IPS DF 6.9 (cell line): ENCODE measurements around the gene SETD2.

Experiments used
- DNase-seq: peaks from one replicate; pipeline ENCODE4 v3.0.0-alpha.2; 2013; ENCODE audit warnings: low read depth, low spot score
- H3K27ac ChIP-seq: one replicate; pipeline ENCODE4 v1.5.1; 2013; ENCODE audit warnings: low read length, control low read depth
- H3K27me3 ChIP-seq: 2 replicates; pipeline ENCODE4 v1.6.1; 2013; ENCODE audit warnings: mild to moderate bottlenecking, low read length; ENCODE audit not compliant: control insufficient read depth, insufficient read depth
- H3K36me3 ChIP-seq: 2 replicates; pipeline ENCODE4 v1.6.1; 2013; ENCODE audit warnings: low read length; ENCODE audit not compliant: control insufficient read depth, insufficient read depth
- H3K4me1 ChIP-seq: 2 replicates; pipeline ENCODE4 v1.6.1; 2013; ENCODE audit warnings: low read length; ENCODE audit not compliant: control insufficient read depth, insufficient read depth
- H3K4me3 ChIP-seq: 2 replicates; pipeline ENCODE4 v1.5.1; 2013; ENCODE audit warnings: mild to moderate bottlenecking, low read length
- H3K9me3 ChIP-seq: 2 replicates; pipeline ENCODE4 v1.6.1; 2013; ENCODE audit warnings: low read length, inconsistent platforms; ENCODE audit not compliant: control insufficient read depth, insufficient read depth
- WGBS: extraction: QIAGEN DNeasy Blood & Tissue Kit; methylation state at CpG from one replicate; pipeline ENCODE4 v1.1.7; 2013; ENCODE audit warnings: mixed read lengths, missing lambda C conversion rate; ENCODE audit not compliant: insufficient read length, insufficient coverage; 5-methylcytosine and 5-hydroxymethylcytosine counted together

The SETD2 gene

GRCh38 chr3:46992231-46992630 lies 171.7 kb downstream of the SETD2 start:
- 0 out of 2 replicates have a peak, but pooled peaks cover 7% of the 10 kb centered on the region for H3K36me3 ChIP-seq
- no peak overlapping the region for H3K27ac ChIP-seq
- WGBS: no CpG with 5 or more reads among the region's 9 CpGs
- H3K9me3 ChIP-seq: no peaks in the 10 kb centered on the region
- H3K4me1 ChIP-seq: peaks cover 14% of the 10 kb centered on the region
- no peak for DNase-seq
- no peak overlapping the region for H3K4me3 ChIP-seq
- no peaks in the 10 kb centered on the region for H3K27me3 ChIP-seq

- Histone ChIP-seq H3K36me3 (0 out of 2 replicates have a peak, but pooled peaks cover 7% of the 10 kb centered on the region), H3K4me3 (no peak overlapping the region), H3K27ac (no peak overlapping the region), H3K4me1 (peaks cover 17% of the 10 kb centered on the region), H3K27me3 (no peaks in the 10 kb centered on the region), H3K9me3 (no peaks in the 10 kb centered on the region)
- DNase-seq: no peak
- WGBS: no CpG with 5 or more reads among the region's 16 CpGs
Observed at GRCh38 chr3:46991406-46992165, 172.3 kb downstream of the SETD2 start.

DNA sequence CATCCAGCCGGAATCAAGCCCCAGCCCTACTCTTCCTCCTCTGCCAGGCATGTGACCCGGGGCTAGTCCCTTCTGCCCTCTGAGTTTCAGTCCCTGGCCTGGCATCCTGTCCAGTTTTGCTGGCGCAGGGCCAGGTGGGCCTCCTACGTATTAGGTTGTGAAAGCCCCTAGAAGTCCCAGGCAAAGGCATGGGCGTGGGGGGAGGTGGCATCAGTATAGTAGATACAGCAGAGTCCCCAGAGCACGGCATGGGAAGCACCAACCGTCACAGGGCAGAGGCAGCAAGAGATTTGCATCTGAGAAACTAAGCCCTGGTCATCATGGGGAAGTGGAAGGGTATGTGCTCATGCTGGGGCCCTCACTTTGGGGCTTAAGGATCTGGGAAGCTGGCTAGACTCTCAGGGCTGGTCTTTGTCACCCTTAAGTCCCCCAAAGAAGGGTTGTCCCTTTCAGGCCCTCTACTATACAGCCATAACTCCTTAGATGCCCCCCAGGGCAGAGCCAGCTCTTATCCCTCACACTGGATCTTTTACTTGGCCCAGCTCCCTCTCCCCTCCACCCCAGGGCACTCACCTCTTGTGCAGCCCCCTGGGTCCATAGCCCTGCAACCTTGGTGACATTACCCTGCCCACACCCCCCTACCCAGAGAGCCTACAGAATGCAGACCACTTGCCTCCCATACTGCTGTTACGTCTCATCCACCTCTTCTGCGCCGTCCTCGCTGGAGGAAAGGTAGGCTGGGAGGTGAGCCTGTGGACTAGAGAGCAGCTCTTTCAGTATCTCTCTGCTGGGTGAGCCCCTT lies 173.1 kb downstream of the SETD2 start:
- no peak overlapping the region for H3K27ac ChIP-seq
- WGBS: no CpG with 5 or more reads among the region's 11 CpGs
- H3K4me3 ChIP-seq: no peak overlapping the region
- H3K9me3 ChIP-seq: no peaks in the 10 kb centered on the region
- no peak for DNase-seq
- H3K27me3 ChIP-seq: no peaks in the 10 kb centered on the region
- 0 out of 2 replicates have a peak, but pooled peaks cover 7% of the 10 kb centered on the region for H3K36me3 ChIP-seq
- H3K4me1 ChIP-seq: peaks cover 17% of the 10 kb centered on the region

DNA sequence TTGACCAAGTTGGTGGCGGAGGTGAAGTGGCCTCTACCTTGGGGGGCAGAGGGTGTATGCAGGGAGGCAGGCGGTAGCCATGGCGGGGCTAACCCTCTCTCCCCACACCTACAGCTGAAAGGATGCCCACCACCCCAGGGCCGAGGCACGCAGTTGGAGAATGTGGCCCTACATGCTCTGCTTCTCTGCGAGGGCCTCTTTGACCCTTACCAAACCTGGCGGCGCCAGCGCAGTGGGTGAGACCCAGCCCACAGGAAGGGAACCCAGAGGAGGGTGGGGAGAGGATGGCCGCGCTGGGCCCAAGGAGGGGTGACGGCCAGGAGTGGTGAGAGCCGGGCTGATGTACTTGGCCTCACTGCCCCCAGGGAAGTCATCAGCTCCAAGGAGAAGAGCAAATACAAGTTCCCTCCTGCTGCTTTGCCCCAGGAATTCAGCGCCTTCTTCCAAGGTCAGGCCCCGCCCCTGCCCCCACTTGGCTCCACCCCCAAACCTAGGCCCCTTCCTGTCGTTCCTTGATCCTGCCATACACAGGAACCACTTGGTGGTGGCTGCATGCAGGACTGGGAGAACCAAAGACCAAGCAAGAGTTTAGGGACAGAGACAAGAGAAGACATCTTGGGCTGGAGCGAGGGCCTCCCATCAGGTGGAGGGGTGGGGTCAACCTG lies 174.6 kb downstream of the SETD2 start:
- H3K36me3 ChIP-seq: 0 out of 2 replicates have a peak, but pooled peaks cover 7% of the 10 kb centered on the region
- H3K4me1 ChIP-seq: peaks cover 17% of the 10 kb centered on the region
- no peak for DNase-seq
- H3K4me3 ChIP-seq: no peak overlapping the region
- no peaks in the 10 kb centered on the region for H3K27me3 ChIP-seq
- no CpG with 5 or more reads among the region's 17 CpGs for WGBS
- H3K9me3 ChIP-seq: no peaks in the 10 kb centered on the region
- no peak overlapping the region for H3K27ac ChIP-seq

DNA sequence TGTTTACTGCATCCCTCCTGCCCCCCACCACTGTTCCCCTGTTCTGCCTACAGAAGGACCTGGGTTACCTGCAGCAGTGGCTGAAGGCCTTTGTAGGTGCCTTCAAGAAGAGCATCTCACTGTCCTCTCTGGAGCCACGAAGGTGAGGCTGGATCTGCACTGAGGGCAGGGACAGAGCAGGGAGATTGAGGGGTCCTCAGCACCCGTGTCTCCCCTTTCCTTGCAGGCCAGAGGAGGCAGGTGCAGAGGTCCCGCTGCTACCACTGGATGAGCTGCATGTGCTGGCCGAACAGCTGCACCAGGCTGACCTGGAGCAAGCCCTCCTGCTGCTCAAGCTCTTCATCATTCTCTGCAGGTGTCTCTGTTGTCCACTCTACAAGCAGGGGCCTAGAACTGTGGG lies 175.3 kb downstream of the SETD2 start:
- no peaks in the 10 kb centered on the region for H3K9me3 ChIP-seq
- no CpG with 5 or more reads among the region's 4 CpGs for WGBS
- H3K4me3 ChIP-seq: no peak overlapping the region
- H3K36me3 ChIP-seq: 0 out of 2 replicates have a peak, but pooled peaks cover 7% of the 10 kb centered on the region
- peaks cover 17% of the 10 kb centered on the region for H3K4me1 ChIP-seq
- no peak for DNase-seq
- H3K27ac ChIP-seq: no peak overlapping the region
- no peaks in the 10 kb centered on the region for H3K27me3 ChIP-seq

GRCh38 chr3:46987743-46988401 lies 176.0 kb downstream of the SETD2 start:
- Histone ChIP-seq H3K27ac (no peak overlapping the region), H3K4me1 (peaks cover 18% of the 10 kb centered on the region), H3K27me3 (no peaks in the 10 kb centered on the region), H3K36me3 (0 out of 2 replicates have a peak, but pooled peaks cover 7% of the 10 kb centered on the region), H3K9me3 (no peaks in the 10 kb centered on the region), H3K4me3 (no peak overlapping the region)
- DNase-seq: no peak
- WGBS: no CpG with 5 or more reads among the region's 16 CpGs

DNA sequence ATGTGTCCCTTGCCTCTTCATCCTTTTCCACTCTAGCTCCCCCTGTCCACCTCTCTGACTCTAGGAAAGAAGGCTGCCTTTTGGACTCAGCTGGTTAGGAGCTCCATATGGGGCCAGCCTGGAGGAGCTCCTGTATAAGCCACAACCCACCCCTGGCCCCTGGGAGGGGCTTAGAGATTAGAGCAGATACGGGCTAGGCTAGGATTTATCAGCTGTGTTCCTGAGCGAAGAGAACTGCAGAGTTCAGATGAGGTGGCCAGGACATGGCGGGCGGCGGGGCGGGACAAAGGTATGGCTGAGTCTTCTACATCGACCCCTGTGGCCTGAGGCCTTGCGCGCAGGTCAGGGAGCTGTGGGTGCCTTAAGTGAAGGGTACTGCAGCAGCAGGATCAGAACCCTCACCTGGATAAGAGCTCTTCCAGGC lies 176.6 kb downstream of the SETD2 start:
- H3K4me3 ChIP-seq: no peak overlapping the region
- H3K27me3 ChIP-seq: no peaks in the 10 kb centered on the region
- H3K4me1 ChIP-seq: peaks cover 19% of the 10 kb centered on the region
- H3K27ac ChIP-seq: no peak overlapping the region
- H3K36me3 ChIP-seq: 0 out of 2 replicates have a peak, but pooled peaks cover 7% of the 10 kb centered on the region
- H3K9me3 ChIP-seq: no peaks in the 10 kb centered on the region
- no peak for DNase-seq
- no CpG with 5 or more reads among the region's 9 CpGs for WGBS

DNA sequence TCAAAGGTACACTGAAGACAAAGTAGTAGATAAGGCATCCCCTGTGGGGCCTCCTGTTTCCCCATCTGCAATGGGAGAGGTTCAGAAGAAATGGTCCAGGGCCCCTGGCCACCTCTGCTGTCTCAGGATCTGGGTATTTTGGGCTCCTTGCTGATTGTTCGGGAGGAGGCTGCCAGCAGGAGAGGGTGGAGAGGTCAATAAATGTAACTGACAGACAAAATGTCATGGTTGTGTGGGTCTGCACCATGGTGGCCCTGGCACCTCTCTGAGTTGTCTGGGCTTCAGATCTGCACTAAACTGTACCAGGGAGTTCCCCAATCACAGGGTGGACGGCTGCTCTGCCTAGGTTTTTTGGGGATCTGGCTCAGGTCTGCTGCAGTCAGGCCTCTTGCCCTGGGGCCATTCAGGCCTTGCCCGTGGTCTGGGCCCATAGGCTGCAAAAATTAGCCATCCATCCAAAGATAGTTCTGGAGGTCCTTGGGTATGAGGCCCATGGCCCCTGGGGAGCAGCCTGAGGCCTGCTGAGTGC lies 177.1 kb downstream of the SETD2 start:
- Histone ChIP-seq H3K36me3 (0 out of 2 replicates have a peak, but pooled peaks cover 7% of the 10 kb centered on the region), H3K4me3 (no peak overlapping the region), H3K27me3 (no peaks in the 10 kb centered on the region), H3K4me1 (peaks cover 21% of the 10 kb centered on the region), H3K9me3 (no peaks in the 10 kb centered on the region), H3K27ac (no peak overlapping the region)
- no CpG with 5 or more reads among the region's 3 CpGs for WGBS
- no peak for DNase-seq

DNA sequence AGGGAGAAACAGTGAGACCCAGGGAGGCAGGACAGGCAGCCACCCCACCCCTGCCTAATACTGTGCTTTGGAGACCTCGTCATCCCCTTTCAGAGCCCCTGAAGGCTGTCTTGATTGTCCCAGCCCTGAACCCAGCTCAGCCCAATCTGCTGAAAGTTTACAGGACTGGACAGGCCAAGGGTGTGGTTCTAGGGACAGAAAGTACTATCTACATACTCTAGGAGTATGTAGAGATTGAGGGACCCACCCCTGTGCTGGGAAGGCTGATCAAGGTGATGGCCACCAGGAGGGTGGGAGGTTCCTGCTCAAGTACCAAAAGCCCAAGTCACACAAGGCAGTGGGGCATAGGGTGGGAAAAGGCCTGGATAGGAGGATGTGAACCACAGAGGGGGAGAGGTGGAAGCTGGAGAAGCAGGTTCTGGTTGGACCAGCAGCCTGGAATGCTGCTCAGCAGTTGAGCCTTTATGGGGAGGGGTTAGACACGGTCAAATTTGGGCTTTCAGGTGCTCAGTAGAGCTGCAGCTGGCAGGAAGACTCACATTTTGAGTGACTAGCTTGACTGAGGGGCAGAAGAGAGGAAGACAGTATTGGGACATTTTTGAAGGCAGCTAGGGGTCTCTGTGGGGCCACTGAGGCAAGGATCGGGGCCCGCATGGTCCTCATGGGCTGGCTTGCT lies 177.7 kb downstream of the SETD2 start:
- Histone ChIP-seq H3K27ac (no peak overlapping the region), H3K4me3 (no peak overlapping the region)
- DNase-seq: no peak

More for the DNA sequence above, 177.7 kb downstream of the SETD2 start:
- WGBS: no CpG with 5 or more reads among the region's 4 CpGs
- Histone ChIP-seq H3K4me1 (peaks cover 26% of the 10 kb centered on the region), H3K9me3 (no peaks in the 10 kb centered on the region), H3K36me3 (peaks cover 7% of the 10 kb centered on the region; the same call in 1 of the 2 replicates), H3K27me3 (no peaks in the 10 kb centered on the region)
